Epithelial cell of alveolus of lung (primary cell): ENCODE measurements around the gene CTXND1. TPM values are rescaled to one million over a fixed set of nuclear protein-coding genes. Genes with fewer than 3 reads are reported as not detected.

Source experiments
- total RNA-seq: library from RNA; depleted of rRNA; stranded (reverse); fragments of >200 nt; gene quantifications from 2 replicates; pipeline ENCODE4 v1.2.1, GENCODE V29; 2015

Gene CTXND1
- total RNA-seq, result 1.1 TPM in 1 of 2 replicates, not detected in the other

DNA sequence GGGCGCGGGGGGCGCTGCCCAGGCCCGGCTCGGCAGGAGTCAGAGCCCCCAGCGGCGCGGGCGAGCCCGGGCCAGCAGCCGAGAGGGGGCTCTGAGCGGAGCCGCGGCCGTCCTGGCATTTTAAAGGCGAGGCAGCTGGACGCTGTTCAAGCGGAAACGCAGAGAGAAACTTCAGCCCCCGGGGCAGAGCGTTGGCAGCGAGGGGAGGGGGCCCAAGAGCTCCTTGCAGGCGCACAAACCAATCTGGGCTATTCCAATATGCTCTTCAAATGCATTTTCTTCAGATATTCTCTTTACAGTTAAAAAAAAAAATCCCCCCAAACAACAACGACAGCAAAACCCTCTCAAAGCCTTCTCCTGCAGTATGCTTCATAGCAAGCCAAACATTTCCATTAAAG, at the start of gene CTXND1:
CTXND1 (minus strand) TSS at position 93 of the 398 bp plus-strand sequence. CDS start 50,264 bp downstream, outside the sequence.

GRCh38 chr15:80152896-80153876, 98.8 kb downstream of the CTXND1 start, which contains the start of gene FAH:
Gene FAH (plus strand): TSS chr15:80152999. CDS start chr15:80153055, 56 bp downstream.

Other genes with a start within 250 kb of the CTXND1 start
- gene ZFAND6, start 192.5 kb downstream of the CTXND1 start, total RNA-seq, result 70.3 and 105 TPM in 2 replicates
- gene FAH, start 99.2 kb downstream of the CTXND1 start, total RNA-seq, result 23.2 and 32.3 TPM in 2 replicates
- 4.8 and 5.3 TPM in 2 replicates for gene ARNT2, start 152.2 kb upstream of the CTXND1 start, total RNA-seq